ENCODE data around the gene MERTK.
"Not testable (repeated sequence)": the region's sequence is repeated elsewhere in the genome, so short reads cannot be mapped to it uniquely, and the experiment has no call there.

MERTK gene

GRCh38 chr2:111909997-111910396 lies 11.6 kb downstream of the MERTK start:
- not testable (repeated sequence) for DNase-seq (ENCODE audit: low read depth, low spot score)

- DNase-seq (ENCODE audit: low read depth, low spot score): no peak
Measured at GRCh38 chr2:111910609-111911277, 12.3 kb downstream of the MERTK start.

- not testable (repeated sequence) for DNase-seq (ENCODE audit: low read depth, low spot score)
Measured at GRCh38 chr2:111911295-111911977, 13.0 kb downstream of the MERTK start.

GRCh38 chr2:111912547-111912946 lies 14.1 kb downstream of the MERTK start:
- DNase-seq (ENCODE audit: low read depth, low spot score): no peak

GRCh38 chr2:111917106-111917505 lies 18.7 kb downstream of the MERTK start:
- no peak for DNase-seq (ENCODE audit: low read depth, low spot score)

GRCh38 chr2:111918383-111918806 lies 20.0 kb downstream of the MERTK start:
- DNase-seq (ENCODE audit: low read depth, low spot score): no peak

GRCh38 chr2:111919365-111919764 lies 21.0 kb downstream of the MERTK start:
- no peak for DNase-seq (ENCODE audit: low read depth, low spot score)

GRCh38 chr2:111919794-111920608 lies 21.6 kb downstream of the MERTK start:
- no peak for DNase-seq (ENCODE audit: low read depth, low spot score)

GRCh38 chr2:111923276-111923804 lies 24.9 kb downstream of the MERTK start:
- no peak for DNase-seq (ENCODE audit: low read depth, low spot score)

- no peak for DNase-seq (ENCODE audit: low read depth, low spot score)
Measured at GRCh38 chr2:111924617-111925107, 26.3 kb downstream of the MERTK start.

- DNase-seq (ENCODE audit: low read depth, low spot score): no peak
Measured at GRCh38 chr2:111927723-111928122, 29.3 kb downstream of the MERTK start.

GRCh38 chr2:111930409-111930808 lies 32.0 kb downstream of the MERTK start:
- no peak for DNase-seq (ENCODE audit: low read depth, low spot score)

GRCh38 chr2:111930875-111931274 lies 32.5 kb downstream of the MERTK start:
- DNase-seq (ENCODE audit: low read depth, low spot score): no peak

GRCh38 chr2:111932841-111933291 lies 34.5 kb downstream of the MERTK start:
- no peak for DNase-seq (ENCODE audit: low read depth, low spot score)

GRCh38 chr2:111933900-111934299 lies 35.5 kb downstream of the MERTK start:
- not testable (repeated sequence) for DNase-seq (ENCODE audit: low read depth, low spot score)

GRCh38 chr2:111936881-111937280 lies 38.5 kb downstream of the MERTK start:
- no peak for DNase-seq (ENCODE audit: low read depth, low spot score)

GRCh38 chr2:111938392-111938791 lies 40.0 kb downstream of the MERTK start:
- no peak for DNase-seq (ENCODE audit: low read depth, low spot score)

- DNase-seq (ENCODE audit: low read depth, low spot score): no peak
Measured at GRCh38 chr2:111940333-111941196, 42.2 kb downstream of the MERTK start.

- no peak for DNase-seq (ENCODE audit: low read depth, low spot score)
Measured at GRCh38 chr2:111941531-111941930, 43.1 kb downstream of the MERTK start.

GRCh38 chr2:111944531-111945210 lies 46.3 kb downstream of the MERTK start:
- no peak for DNase-seq (ENCODE audit: low read depth, low spot score)
